ENCODE results near the gene PBX2. TPM values are rescaled to one million over a fixed set of nuclear protein-coding genes. Genes with fewer than 3 reads are reported as not detected.
"Not testable (repeated sequence)": the region's sequence is repeated elsewhere in the genome, so short reads cannot be mapped to it uniquely, and the experiment has no call there.

Gene PBX2
- total and polyA plus RNA-seq, 9 donors, result 31.3 to 123 (median 113) TPM

DNA sequence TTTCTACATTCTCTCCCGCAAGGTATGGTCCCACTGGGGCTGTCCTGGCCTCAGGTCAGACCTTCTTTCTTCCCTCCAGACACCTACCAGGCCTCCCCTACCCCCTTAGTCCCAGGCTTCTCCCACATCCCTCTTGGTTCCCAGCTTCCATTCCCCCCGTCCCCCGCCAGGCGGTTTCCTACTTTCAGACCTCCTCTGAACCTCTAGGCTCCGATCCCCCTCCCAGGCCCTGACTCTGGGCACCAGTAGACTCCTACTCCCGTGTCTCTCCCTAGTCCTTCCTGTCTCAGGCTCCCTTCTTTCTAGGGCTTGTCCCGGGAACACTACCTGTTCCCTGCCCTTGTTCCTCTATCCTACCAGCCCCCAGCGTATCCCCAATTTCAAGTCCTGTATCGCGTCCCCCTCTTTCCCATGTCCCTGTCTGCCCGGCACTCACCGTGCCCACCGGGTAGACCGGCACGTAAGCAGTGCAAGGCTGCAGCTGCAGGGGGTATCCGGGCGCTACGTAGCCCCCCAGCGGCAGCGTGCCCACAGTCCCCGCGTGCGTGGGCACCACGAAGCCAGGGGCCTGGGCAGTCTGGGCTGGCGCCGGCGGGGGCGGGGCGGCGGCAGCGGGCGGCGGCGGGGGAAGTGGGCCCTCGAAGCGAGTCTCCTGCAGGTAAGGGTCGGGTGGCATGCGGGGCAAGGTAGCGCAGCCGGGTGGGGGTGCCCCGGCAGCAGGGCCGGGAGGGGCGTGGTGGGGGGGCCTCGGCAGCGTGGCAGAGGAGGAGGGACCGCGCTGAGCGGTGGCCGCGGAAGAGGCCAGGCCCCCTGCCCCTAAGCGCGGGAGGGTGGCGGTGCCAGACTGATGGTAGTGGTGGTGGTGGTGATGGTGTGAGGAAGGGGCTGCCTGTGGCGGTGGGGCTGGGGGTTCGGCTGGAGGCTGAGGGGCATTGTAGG lies 39.8 kb downstream of the PBX2 start:
- no peaks in the 10 kb centered on the region for H3K36me3 ChIP-seq (ENCODE audit: control insufficient read depth, insufficient read depth, low read length)
- H3K4me1 ChIP-seq (ENCODE audit: control insufficient read depth, insufficient read depth, low read length), result peaks cover 37% of the 10 kb centered on the region
- H3K9me3 ChIP-seq (replicated peaks; ENCODE audit: control insufficient read depth, low read depth, low read length), result no peaks in the 10 kb centered on the region
- WGBS (ENCODE audit: insufficient coverage), result 21% methylated on average over 55 of the region's 55 CpGs
- H3K27me3 ChIP-seq (ENCODE audit: control insufficient read depth, insufficient read depth, low read length), result peaks cover 70% of the 10 kb centered on the region
- no peak overlapping the region for H3K27ac ChIP-seq (ENCODE audit: low read length)
- H3K4me3 ChIP-seq (ENCODE audit: low read length), result no peak overlapping the region
- DNase-seq, result peak; percentile 6

- Histone ChIP-seq H3K27ac (ENCODE audit: low read length) (no peak overlapping the region), H3K4me1 (ENCODE audit: control insufficient read depth, insufficient read depth, low read length) (peaks cover 30% of the 10 kb centered on the region), H3K9me3 (replicated peaks; ENCODE audit: control insufficient read depth, low read depth, low read length) (no peaks in the 10 kb centered on the region), H3K27me3 (ENCODE audit: control insufficient read depth, insufficient read depth, low read length) (peaks cover 70% of the 10 kb centered on the region), H3K4me3 (ENCODE audit: low read length) (peak overlapping the region; percentile 21), H3K36me3 (ENCODE audit: control insufficient read depth, insufficient read depth, low read length) (no peaks in the 10 kb centered on the region)
- 11% methylated on average over 36 of the region's 47 CpGs for WGBS (ENCODE audit: insufficient coverage)
- no peak for DNase-seq
These were observed 40.8 kb downstream of the PBX2 start for GRCh38 chr6:32149092-32149755.

GRCh38 chr6:32148289-32149091 lies 41.5 kb downstream of the PBX2 start:
- 6% methylated on average over 28 of the region's 39 CpGs for WGBS (ENCODE audit: insufficient coverage)
- Histone ChIP-seq H3K4me1 (ENCODE audit: control insufficient read depth, insufficient read depth, low read length) (peaks cover 28% of the 10 kb centered on the region), H3K4me3 (ENCODE audit: low read length) (peak overlapping the region; percentile 21), H3K9me3 (replicated peaks; ENCODE audit: control insufficient read depth, low read depth, low read length) (no peaks in the 10 kb centered on the region), H3K27me3 (ENCODE audit: control insufficient read depth, insufficient read depth, low read length) (peaks cover 70% of the 10 kb centered on the region), H3K27ac (ENCODE audit: low read length) (no peak overlapping the region), H3K36me3 (ENCODE audit: control insufficient read depth, insufficient read depth, low read length) (no peaks in the 10 kb centered on the region)
- DNase-seq, result peak; percentile 73

DNA sequence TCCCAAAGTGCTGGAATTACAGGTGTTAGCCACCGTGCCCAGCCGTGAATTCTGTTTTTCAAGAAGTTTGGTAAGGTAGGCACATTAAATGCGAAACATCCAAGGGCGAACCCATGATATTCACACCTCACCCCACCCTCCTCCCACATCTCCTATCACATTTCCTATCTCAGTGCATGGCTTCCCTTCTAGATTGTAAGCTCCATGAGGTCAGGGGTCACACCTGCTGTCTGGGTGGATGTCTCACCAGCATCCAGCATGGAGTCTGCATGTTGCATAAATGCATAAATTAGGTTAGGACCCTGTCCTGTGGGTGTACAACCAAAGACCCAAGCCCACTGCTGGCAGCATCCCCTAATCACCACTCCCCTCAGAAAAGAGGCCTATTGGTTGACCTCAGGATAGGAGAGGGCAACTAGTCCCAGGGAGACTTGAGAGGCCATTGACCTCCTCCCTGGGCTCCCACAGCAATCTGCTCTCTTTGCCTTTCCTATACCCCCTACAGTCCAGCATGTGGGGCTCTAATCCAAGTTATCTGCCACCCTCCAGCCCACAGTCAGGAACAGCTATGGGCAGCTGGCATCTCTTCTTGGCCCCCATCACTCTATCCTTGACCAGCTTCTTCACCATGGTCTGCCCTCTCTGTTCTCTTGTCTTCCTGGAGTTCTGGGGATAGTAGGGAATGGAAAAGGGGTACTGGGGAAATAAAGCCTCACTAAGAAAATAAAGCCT lies 42.4 kb downstream of the PBX2 start:
- no peak for DNase-seq
- Histone ChIP-seq H3K27me3 (ENCODE audit: control insufficient read depth, insufficient read depth, low read length) (peaks cover 61% of the 10 kb centered on the region), H3K4me1 (ENCODE audit: control insufficient read depth, insufficient read depth, low read length) (peaks cover 19% of the 10 kb centered on the region), H3K9me3 (replicated peaks; ENCODE audit: control insufficient read depth, low read depth, low read length) (no peaks in the 10 kb centered on the region), H3K4me3 (ENCODE audit: low read length) (no peak overlapping the region), H3K27ac (ENCODE audit: low read length) (no peak overlapping the region), H3K36me3 (ENCODE audit: control insufficient read depth, insufficient read depth, low read length) (no peaks in the 10 kb centered on the region)
- 88% methylated on average over 2 of the region's 4 CpGs for WGBS (ENCODE audit: insufficient coverage)

- Histone ChIP-seq H3K4me1 (ENCODE audit: control insufficient read depth, insufficient read depth, low read length) (peaks cover 11% of the 10 kb centered on the region), H3K36me3 (ENCODE audit: control insufficient read depth, insufficient read depth, low read length) (no peaks in the 10 kb centered on the region), H3K9me3 (replicated peaks; ENCODE audit: control insufficient read depth, low read depth, low read length) (no peaks in the 10 kb centered on the region), H3K4me3 (ENCODE audit: low read length) (no peak overlapping the region), H3K27me3 (ENCODE audit: control insufficient read depth, insufficient read depth, low read length) (peaks cover 57% of the 10 kb centered on the region), H3K27ac (ENCODE audit: low read length) (no peak overlapping the region)
- WGBS (ENCODE audit: insufficient coverage), result 20% methylated on average over 4 of the region's 4 CpGs
- no peak for DNase-seq
These were observed 43.3 kb downstream of the PBX2 start for GRCh38 chr6:32146687-32147086.

DNA sequence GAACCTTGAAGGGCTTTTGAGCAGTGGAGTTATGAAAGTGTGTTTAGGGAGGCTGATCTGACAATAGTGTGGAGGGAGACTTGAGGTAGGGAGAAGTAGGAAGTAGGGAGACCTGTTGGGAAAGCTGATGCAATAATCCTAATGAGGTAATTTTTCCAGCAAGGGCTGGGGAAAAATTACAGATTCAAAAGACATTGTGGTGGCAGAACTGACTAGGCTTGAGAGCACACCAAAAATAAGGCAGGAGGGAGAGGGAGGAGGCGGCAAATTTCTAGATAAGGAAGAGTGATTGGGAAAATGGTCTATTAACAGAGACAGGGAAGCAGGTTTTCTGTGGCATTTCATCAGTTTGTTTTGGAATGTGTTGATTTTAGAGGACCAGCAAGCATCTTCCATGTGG lies 43.7 kb downstream of the PBX2 start:
- WGBS (ENCODE audit: insufficient coverage), result 92% methylated on average over 1 of the region's 1 CpG
- no peaks in the 10 kb centered on the region for H3K9me3 ChIP-seq (replicated peaks; ENCODE audit: control insufficient read depth, low read depth, low read length)

DNA sequence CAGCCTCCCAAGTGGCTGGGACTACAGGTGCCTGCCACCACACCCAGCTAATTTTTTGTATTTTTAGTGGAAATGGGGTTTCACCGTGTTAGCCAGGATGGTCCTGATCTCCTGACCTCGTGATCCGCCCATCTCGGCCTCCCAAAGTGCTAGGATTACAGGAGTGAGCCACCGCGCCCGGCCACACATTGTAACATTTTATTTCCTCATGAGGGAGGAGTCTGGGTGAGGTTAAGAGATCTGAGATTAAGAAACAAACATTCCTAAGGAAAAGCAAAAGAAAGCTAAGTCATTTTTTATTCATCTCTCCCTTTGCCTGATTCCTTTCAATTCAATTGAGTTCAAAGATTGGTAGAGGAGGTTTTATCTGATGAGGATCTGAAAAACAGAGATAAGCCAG lies 45.8 kb downstream of the PBX2 start:
- DNase-seq, result not testable (repeated sequence)
- WGBS (ENCODE audit: insufficient coverage), result no CpG with 5 or more reads among the region's 7 CpGs

More for the DNA sequence above, 43.7 kb downstream of the PBX2 start:
- H3K36me3 ChIP-seq (ENCODE audit: control insufficient read depth, insufficient read depth, low read length), result no peaks in the 10 kb centered on the region
- H3K27me3 ChIP-seq (ENCODE audit: control insufficient read depth, insufficient read depth, low read length), result peaks cover 54% of the 10 kb centered on the region
- H3K4me1 ChIP-seq (ENCODE audit: control insufficient read depth, insufficient read depth, low read length), result peaks cover 9% of the 10 kb centered on the region
- no peak overlapping the region for H3K27ac ChIP-seq (ENCODE audit: low read length)
- H3K4me3 ChIP-seq (ENCODE audit: low read length), result no peak overlapping the region
- no peak for DNase-seq

DNA sequence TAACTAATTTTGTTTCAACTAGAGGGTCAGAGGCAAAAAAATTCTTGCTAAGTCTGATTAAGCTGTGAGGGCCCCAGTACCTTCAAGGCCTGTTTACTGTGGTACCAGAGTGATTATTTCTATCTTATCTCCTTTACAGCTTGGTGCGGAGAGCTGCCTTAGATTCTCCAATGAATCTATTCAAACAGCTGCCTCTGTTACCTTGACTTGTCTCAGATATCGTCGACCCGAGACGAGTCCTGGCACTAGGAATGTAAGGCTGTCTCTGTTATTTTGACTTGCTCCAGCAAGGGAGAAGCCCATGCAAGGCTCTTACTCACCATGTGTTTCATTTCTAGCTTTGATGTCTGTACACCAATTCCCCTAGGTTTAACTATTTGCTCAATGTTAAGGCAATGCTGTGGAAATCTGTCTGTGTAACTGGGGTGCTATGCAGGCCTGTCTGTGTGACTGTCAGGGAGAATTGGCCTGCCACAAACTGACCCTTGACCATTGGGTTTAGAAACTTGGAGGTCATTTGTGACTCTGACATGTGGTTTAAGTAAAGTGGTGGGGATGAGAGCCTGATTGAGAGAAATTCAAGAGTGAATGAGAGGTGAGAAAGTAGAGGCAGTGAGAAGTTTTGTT lies 49.5 kb downstream of the PBX2 start:
- no peak for DNase-seq
- no peaks in the 10 kb centered on the region for H3K9me3 ChIP-seq (replicated peaks; ENCODE audit: control insufficient read depth, low read depth, low read length)
- peaks cover 5% of the 10 kb centered on the region for H3K27me3 ChIP-seq (ENCODE audit: control insufficient read depth, insufficient read depth, low read length)
- WGBS (ENCODE audit: insufficient coverage), result 90% methylated on average over 2 of the region's 5 CpGs
- no peaks in the 10 kb centered on the region for H3K36me3 ChIP-seq (ENCODE audit: control insufficient read depth, insufficient read depth, low read length)
- H3K27ac ChIP-seq (ENCODE audit: low read length), result no peak overlapping the region
- H3K4me1 ChIP-seq (ENCODE audit: control insufficient read depth, insufficient read depth, low read length), result no peaks in the 10 kb centered on the region
- no peak overlapping the region for H3K4me3 ChIP-seq (ENCODE audit: low read length)

More for the DNA sequence above, 45.8 kb downstream of the PBX2 start:
- H3K4me3 ChIP-seq (ENCODE audit: low read length); H3K36me3 ChIP-seq (ENCODE audit: control insufficient read depth, insufficient read depth, low read length); H3K27ac ChIP-seq (ENCODE audit: low read length); H3K9me3 ChIP-seq (replicated peaks; ENCODE audit: control insufficient read depth, low read depth, low read length); H3K4me1 ChIP-seq (ENCODE audit: control insufficient read depth, insufficient read depth, low read length): not testable (repeated sequence)
- peaks cover 35% of the 10 kb centered on the region for H3K27me3 ChIP-seq (ENCODE audit: control insufficient read depth, insufficient read depth, low read length)

- no peaks in the 10 kb centered on the region for H3K36me3 ChIP-seq (ENCODE audit: control insufficient read depth, insufficient read depth, low read length)
- no peak for DNase-seq
- H3K27me3 ChIP-seq (ENCODE audit: control insufficient read depth, insufficient read depth, low read length), result peaks cover 4% of the 10 kb centered on the region
- WGBS (ENCODE audit: insufficient coverage), result 20% methylated on average over 2 of the region's 5 CpGs
- H3K4me3 ChIP-seq (ENCODE audit: low read length), result no peak overlapping the region
- no peaks in the 10 kb centered on the region for H3K9me3 ChIP-seq (replicated peaks; ENCODE audit: control insufficient read depth, low read depth, low read length)
- no peak overlapping the region for H3K27ac ChIP-seq (ENCODE audit: low read length)
- no peaks in the 10 kb centered on the region for H3K4me1 ChIP-seq (ENCODE audit: control insufficient read depth, insufficient read depth, low read length)
These were observed 50.4 kb downstream of the PBX2 start for GRCh38 chr6:32139590-32139989.

Measured in muscle of leg (tissue), 11 donors.